Heart left ventricle (tissue), 13 donors: ENCODE measurements around the gene CDH5.

ENCODE experiments used
- CTCF ChIP-seq, 12 donors: fragments of 200-600 bp; sonication (generic) in 4 of 12; IDR thresholded peaks; one replicate each; pipeline versions ENCODE4 v1.5.0 to v1.8.0; 2018 to 2022; ENCODE audit warnings: antibody characterized with exemption in 12 of 12, mild to moderate bottlenecking in 5 of 12
- POLR2A ChIP-seq, 2 donors: fragments of 450-650 bp; IDR thresholded peaks; one replicate each; pipeline ENCODE4 v1.6.1; 2017; ENCODE audit warnings: antibody characterized with exemption in 2 of 2, mild to moderate bottlenecking in 2 of 2, moderate library complexity in 2 of 2
- donor health status: ischemic (EF 13 %, LVEDD 7.1; RV severe dilation, severe dysfunction).
- donor health status: DM: no; HTN: yes; CAD: no.
- donor health status: DM: no; HTN: no; CAD: no.
- donor health status: ischemic (EF 25% LVEDD 6.9; RV normal size, moderate dysfunction).
- donor health status: ischemic (EF 25% LVEDD 5.7; RV mildly dilated, moderate dysfunction).
- donor health status: ischemic (EF 35%, LVEDD 5.7; RV mildly dilated, moderate dysfunction).
- donor health status: nonischemic (EF 11% LVEDD 7.7; RV severe dilation, severe dysfunction).
- donor health status: DM: yes; HTN: yes; CAD: no.
- donor health status: PGD.
- donor health status: ischemic (EF 29% LVEDD 5.4; RV normal size, mild dysfunction).
- donor health status: nonischemic (EF 23%, LVEDD 6.1; RV moderate dilation, normal function).

GRCh38 chr16:66440271-66440802 is 73.8 kb downstream of the CDH5 start:
- TF ChIP-seq CTCF (IDR thresholded peaks at IDR 0.05) (no peak), POLR2A (IDR thresholded peaks at IDR 0.05) (no peak)
